Measurements from ENCODE around the gene TGM1. TPM values are rescaled to one million over a fixed set of nuclear protein-coding genes. Genes with fewer than 3 reads are reported as not detected.
A peak's percentile ranks its signal among the peaks of the same experiment; 100 is the strongest.
"Not testable (repeated sequence)": the region's sequence is repeated elsewhere in the genome, so short reads cannot be mapped to it uniquely, and the experiment has no call there.

The TGM1 gene
- total and polyA plus RNA-seq, 5 donors from 2014 or later = 4.0 TPM; not detected in 4

GRCh38 chr14:24211311-24211710, 51.7 kb downstream of the TGM1 start:
- H3K4me1 Mint-ChIP-seq = peaks cover 6 to 75% (median 53%) of the 10 kb centered on the region in 4 donors
- H3K9me3 Mint-ChIP-seq = peaks cover 0 to 2% (median 0%) of the 10 kb centered on the region in 7 donors

GRCh38 chr14:24207625-24208024, 55.4 kb downstream of the TGM1 start:
- no peak for DNase-seq
- Histone ChIP-seq H3K9me3 (ENCODE audit: control insufficient read depth in 2 of 2, low read length in 2 of 2) (no peaks in the 10 kb centered on the region), H3K4me1 (ENCODE audit: control insufficient read depth, insufficient read depth, low read length, poor library complexity, severe bottlenecking) (peaks cover 13% of the 10 kb centered on the region), H3K27ac (ENCODE audit: insufficient read depth, low read length, poor library complexity, severe bottlenecking) (no peak overlapping the region), H3K4me3 (ENCODE audit: low read depth, low read length) (no peak overlapping the region), H3K36me3 (ENCODE audit: control insufficient read depth, insufficient read depth, low read length) (peaks cover 57% of the 10 kb centered on the region), H3K27me3 (ENCODE audit: control insufficient read depth, insufficient read depth, low read length) (no peaks in the 10 kb centered on the region)
- ATAC-seq (ENCODE audit: low read depth in 2 of 2) = no peak
- peaks cover 0 to 2% (median 0%) of the 10 kb centered on the region in 7 donors for H3K9me3 Mint-ChIP-seq
- no peak overlapping the region for H3K27ac Mint-ChIP-seq
- no peak overlapping the region for H3K4me3 Mint-ChIP-seq
- no peaks in the 10 kb centered on the region for H3K27me3 Mint-ChIP-seq
- peaks cover 53% of the 10 kb centered on the region for H3K36me3 Mint-ChIP-seq
- H3K4me1 Mint-ChIP-seq = peaks cover 15 to 63% (median 33%) of the 10 kb centered on the region in 4 donors

More at GRCh38 chr14:24211311-24211710, 51.7 kb downstream of the TGM1 start:
- Histone ChIP-seq H3K27me3 (ENCODE audit: control insufficient read depth, insufficient read depth, low read length) (no peaks in the 10 kb centered on the region), H3K4me1 (ENCODE audit: control insufficient read depth, insufficient read depth, low read length, poor library complexity, severe bottlenecking) (peaks cover 39% of the 10 kb centered on the region), H3K4me3 (ENCODE audit: low read depth, low read length) (no peak overlapping the region), H3K36me3 (ENCODE audit: control insufficient read depth, insufficient read depth, low read length) (peaks cover 46% of the 10 kb centered on the region), H3K9me3 (ENCODE audit: control insufficient read depth in 2 of 2, low read length in 2 of 2) (no peaks in the 10 kb centered on the region), H3K27ac (ENCODE audit: insufficient read depth, low read length, poor library complexity, severe bottlenecking) (no peak overlapping the region)
- no peak for ATAC-seq (ENCODE audit: low read depth in 2 of 2)
- no peak for DNase-seq
- no peaks in the 10 kb centered on the region for H3K27me3 Mint-ChIP-seq
- peaks cover 40% of the 10 kb centered on the region for H3K36me3 Mint-ChIP-seq
- peak overlapping the region in 2 of 3 donors; percentile 99 to 100 for H3K27ac Mint-ChIP-seq
- H3K4me3 Mint-ChIP-seq = peak overlapping the region; percentile 95 to 98 (median 96)

GRCh38 chr14:24207104-24207551, 55.8 kb downstream of the TGM1 start:
- H3K27me3 Mint-ChIP-seq = no peaks in the 10 kb centered on the region
- no peak overlapping the region for H3K4me3 ChIP-seq (ENCODE audit: low read depth, low read length)
- H3K36me3 Mint-ChIP-seq = peaks cover 57% of the 10 kb centered on the region
- DNase-seq (no peak), ATAC-seq (ENCODE audit: low read depth in 2 of 2) (no peak)
- H3K4me3 Mint-ChIP-seq = peak overlapping the region in 2 of 4 donors; percentile 10 to 15
- no peaks in the 10 kb centered on the region for H3K27me3 ChIP-seq (ENCODE audit: control insufficient read depth, insufficient read depth, low read length)
- peak overlapping the region in 1 of 3 donors; percentile 77 for H3K27ac Mint-ChIP-seq
- H3K27ac ChIP-seq (ENCODE audit: insufficient read depth, low read length, poor library complexity, severe bottlenecking) = no peak overlapping the region
- peaks cover 15 to 59% (median 31%) of the 10 kb centered on the region in 4 donors for H3K4me1 Mint-ChIP-seq
- peaks cover 57% of the 10 kb centered on the region for H3K36me3 ChIP-seq (ENCODE audit: control insufficient read depth, insufficient read depth, low read length)
- H3K4me1 ChIP-seq (ENCODE audit: control insufficient read depth, insufficient read depth, low read length, poor library complexity, severe bottlenecking) = peaks cover 13% of the 10 kb centered on the region
- no peaks in the 10 kb centered on the region for H3K9me3 ChIP-seq (ENCODE audit: control insufficient read depth in 2 of 2, low read length in 2 of 2)
- H3K9me3 Mint-ChIP-seq = peaks cover 0 to 2% (median 0%) of the 10 kb centered on the region in 7 donors

- H3K36me3 ChIP-seq (ENCODE audit: control insufficient read depth, insufficient read depth, low read length) = peaks cover 57% of the 10 kb centered on the region
- H3K4me1 Mint-ChIP-seq = peaks cover 15 to 55% (median 28%) of the 10 kb centered on the region in 4 donors
Observed at GRCh38 chr14:24206260-24207103, 56.5 kb downstream of the TGM1 start.

GRCh38 chr14:24204163-24205146, 58.5 kb downstream of the TGM1 start:
- Mint-ChIP-seq H3K4me3 (no peak overlapping the region), H3K36me3 (peaks cover 45% of the 10 kb centered on the region), H3K27me3 (no peaks in the 10 kb centered on the region), H3K4me1 (peaks cover 15 to 49% (median 24%) of the 10 kb centered on the region in 4 donors), H3K9me3 (peaks cover 0 to 2% (median 0%) of the 10 kb centered on the region in 7 donors), H3K27ac (peak overlapping the region in 1 of 3 donors; percentile 0)
- peaks cover 39% of the 10 kb centered on the region for H3K36me3 ChIP-seq (ENCODE audit: control insufficient read depth, insufficient read depth, low read length)
- H3K4me1 ChIP-seq (ENCODE audit: control insufficient read depth, insufficient read depth, low read length, poor library complexity, severe bottlenecking) = no peaks in the 10 kb centered on the region
- H3K9me3 ChIP-seq (ENCODE audit: control insufficient read depth in 2 of 2, low read length in 2 of 2) = no peaks in the 10 kb centered on the region
- no peak for DNase-seq
- ATAC-seq (ENCODE audit: low read depth in 2 of 2) = no peak
- H3K27ac ChIP-seq (ENCODE audit: insufficient read depth, low read length, poor library complexity, severe bottlenecking) = no peak overlapping the region
- H3K27me3 ChIP-seq (ENCODE audit: control insufficient read depth, insufficient read depth, low read length) = no peaks in the 10 kb centered on the region
- no peak overlapping the region for H3K4me3 ChIP-seq (ENCODE audit: low read depth, low read length)

More at GRCh38 chr14:24206260-24207103, 56.5 kb downstream of the TGM1 start:
- H3K9me3 ChIP-seq (ENCODE audit: control insufficient read depth in 2 of 2, low read length in 2 of 2) = no peaks in the 10 kb centered on the region
- peak overlapping the region in 1 of 4 donors; percentile 10 for H3K4me3 Mint-ChIP-seq
- H3K9me3 Mint-ChIP-seq = peaks cover 0 to 2% (median 0%) of the 10 kb centered on the region in 7 donors
- no peak overlapping the region for H3K27ac ChIP-seq (ENCODE audit: insufficient read depth, low read length, poor library complexity, severe bottlenecking)
- H3K36me3 Mint-ChIP-seq = peaks cover 58% of the 10 kb centered on the region
- peak overlapping the region in 2 of 3 donors; percentile 77 to 78 for H3K27ac Mint-ChIP-seq
- no peak for ATAC-seq (ENCODE audit: low read depth in 2 of 2)
- no peaks in the 10 kb centered on the region for H3K27me3 Mint-ChIP-seq
- no peak overlapping the region for H3K4me3 ChIP-seq (ENCODE audit: low read depth, low read length)
- no peak for DNase-seq
- no peaks in the 10 kb centered on the region for H3K27me3 ChIP-seq (ENCODE audit: control insufficient read depth, insufficient read depth, low read length)
- H3K4me1 ChIP-seq (ENCODE audit: control insufficient read depth, insufficient read depth, low read length, poor library complexity, severe bottlenecking) = peaks cover 7% of the 10 kb centered on the region

- H3K27ac Mint-ChIP-seq; H3K4me3 Mint-ChIP-seq; H3K9me3 Mint-ChIP-seq; H3K4me3 ChIP-seq (ENCODE audit: low read depth, low read length); H3K9me3 ChIP-seq (ENCODE audit: control insufficient read depth in 2 of 2, low read length in 2 of 2); DNase-seq; H3K27me3 Mint-ChIP-seq; H3K4me1 ChIP-seq (ENCODE audit: control insufficient read depth, insufficient read depth, low read length, poor library complexity, severe bottlenecking); ATAC-seq (ENCODE audit: low read depth in 2 of 2); H3K27ac ChIP-seq (ENCODE audit: insufficient read depth, low read length, poor library complexity, severe bottlenecking); H3K27me3 ChIP-seq (ENCODE audit: control insufficient read depth, insufficient read depth, low read length): not testable (repeated sequence)
- Mint-ChIP-seq H3K36me3 (peaks cover 49% of the 10 kb centered on the region), H3K4me1 (peaks cover 25 to 55% (median 32%) of the 10 kb centered on the region in 4 donors)
- H3K36me3 ChIP-seq (ENCODE audit: control insufficient read depth, insufficient read depth, low read length) = peaks cover 30% of the 10 kb centered on the region
Observed at GRCh38 chr14:24203249-24203886, 59.6 kb downstream of the TGM1 start.

- H3K27ac ChIP-seq (ENCODE audit: insufficient read depth, low read length, poor library complexity, severe bottlenecking); H3K27me3 Mint-ChIP-seq; H3K4me1 ChIP-seq (ENCODE audit: control insufficient read depth, insufficient read depth, low read length, poor library complexity, severe bottlenecking); DNase-seq; ATAC-seq (ENCODE audit: low read depth in 2 of 2); H3K4me3 Mint-ChIP-seq; H3K4me3 ChIP-seq (ENCODE audit: low read depth, low read length); H3K9me3 ChIP-seq (ENCODE audit: control insufficient read depth in 2 of 2, low read length in 2 of 2); H3K9me3 Mint-ChIP-seq; H3K27me3 ChIP-seq (ENCODE audit: control insufficient read depth, insufficient read depth, low read length): not testable (repeated sequence)
- peak overlapping the region in 1 of 3 donors; percentile 32 for H3K27ac Mint-ChIP-seq
- peaks cover 25 to 59% (median 30%) of the 10 kb centered on the region in 4 donors for H3K4me1 Mint-ChIP-seq
- H3K36me3 ChIP-seq (ENCODE audit: control insufficient read depth, insufficient read depth, low read length) = peaks cover 26% of the 10 kb centered on the region
- H3K36me3 Mint-ChIP-seq = peaks cover 44% of the 10 kb centered on the region
Observed at GRCh38 chr14:24202538-24202937, 60.4 kb downstream of the TGM1 start.

All from CD4-positive, CD25-positive, alpha-beta regulatory T cell (primary cell).